Upper lobe of left lung (tissue), 6 donors: ENCODE data around the gene AP1AR. TPM values are rescaled to one million over a fixed set of nuclear protein-coding genes. Genes with fewer than 3 reads are reported as not detected.

Experiments used
- ATAC-seq, 2 donors: fragments of 200-7000 bp; cut with Tn5 transposase; one replicate each; pipeline ENCODE4 v1.9.1; 2022; ENCODE audit warnings: mild to moderate bottlenecking in 2 of 2, moderate library complexity in 2 of 2; ENCODE audit not compliant: low FRiP score in 2 of 2
- DNase-seq, 2 donors: peaks; one replicate each; pipeline ENCODE4 v3.0.0-alpha.2; 2019 to 2020
- H3K27ac ChIP-seq, 4 donors: fragments of 200-600 bp; sonication (generic); one replicate each; pipeline ENCODE4 v1.5.1; 2016 to 2019
- H3K27me3 ChIP-seq, 4 donors: fragments of 200-600 bp; sonication (generic); one replicate each; pipeline ENCODE4 v1.5.1; 2017 to 2019
- H3K36me3 ChIP-seq, 4 donors: fragments of 200-600 bp; sonication (generic); one replicate each; pipeline ENCODE4 v1.5.1; 2016 to 2019
- H3K4me1 ChIP-seq, 4 donors: fragments of 200-600 bp; sonication (generic); one replicate each; pipeline ENCODE4 v1.5.1; 2018 to 2019
- H3K4me3 ChIP-seq, 4 donors: fragments of 200-600 bp; sonication (generic); one replicate each; pipeline ENCODE4 v1.5.1; 2017 to 2019; ENCODE audit warnings: mild to moderate bottlenecking in 2 of 4, moderate library complexity in 1 of 4
- H3K9me3 ChIP-seq, 4 donors: fragments of 200-600 bp; sonication (generic); one replicate each; pipeline ENCODE4 v1.5.1; 2018 to 2019
- EP300 ChIP-seq, 4 donors: sonication (generic); formaldehyde crosslinking; IDR thresholded peaks; one replicate each; pipeline ENCODE4 v1.5.1; 2017; ENCODE audit warnings: antibody characterized with exemption in 4 of 4, control low read depth in 2 of 4
- POLR2A ChIP-seq, 4 donors: fragments of 450-650 bp; IDR thresholded peaks; one replicate each; pipeline ENCODE4 v1.5.1; 2016 to 2017; ENCODE audit warnings: antibody characterized with exemption in 4 of 4, mild to moderate bottlenecking in 2 of 4
- POLR2AphosphoS5 ChIP-seq, 2 donors: sonication (generic); formaldehyde crosslinking; IDR thresholded peaks; one replicate each; pipeline ENCODE4 v1.5.1; 2017; ENCODE audit warnings: antibody characterized with exemption in 2 of 2
- WGBS, 2 donors: methylation state at CpG; one replicate each; pipeline ENCODE4 v1.1.5; 2017 to 2018; 5-methylcytosine and 5-hydroxymethylcytosine counted together
- total RNA-seq, 6 donors: library from RNA; depleted of rRNA in 4 of 6; stranded (reverse); fragments of >200 nt in 4 of 6; gene quantifications; one replicate each; pipeline versions ENCODE4 v1.1.0 to v1.2.1, GENCODE V29; 2016 to 2021
- TF ChIP-seq, protein P1 (sequence below), 6 experiments: fragments of 450-650 bp in 4 of 6; fragments of 200-600 bp in 2 of 6; sonication (generic) in 2 of 6; IDR thresholded peaks; one replicate each; pipeline ENCODE4 v1.5.1; 2016 to 2019; ENCODE audit warnings: antibody characterized with exemption in 6 of 6
- donor health status: DM: no; HTN: no; CAD: no; lungs with moderate emphysema.
- donor health status: DM: no; HTN: yes; CAD: no; lungs with severe emphysema.

AP1AR gene, protein sequence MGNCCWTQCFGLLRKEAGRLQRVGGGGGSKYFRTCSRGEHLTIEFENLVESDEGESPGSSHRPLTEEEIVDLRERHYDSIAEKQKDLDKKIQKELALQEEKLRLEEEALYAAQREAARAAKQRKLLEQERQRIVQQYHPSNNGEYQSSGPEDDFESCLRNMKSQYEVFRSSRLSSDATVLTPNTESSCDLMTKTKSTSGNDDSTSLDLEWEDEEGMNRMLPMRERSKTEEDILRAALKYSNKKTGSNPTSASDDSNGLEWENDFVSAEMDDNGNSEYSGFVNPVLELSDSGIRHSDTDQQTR
- 10 to 100 TPM; 21.9 to 25.1 (median 24.1) TPM for total RNA-seq

DNA sequence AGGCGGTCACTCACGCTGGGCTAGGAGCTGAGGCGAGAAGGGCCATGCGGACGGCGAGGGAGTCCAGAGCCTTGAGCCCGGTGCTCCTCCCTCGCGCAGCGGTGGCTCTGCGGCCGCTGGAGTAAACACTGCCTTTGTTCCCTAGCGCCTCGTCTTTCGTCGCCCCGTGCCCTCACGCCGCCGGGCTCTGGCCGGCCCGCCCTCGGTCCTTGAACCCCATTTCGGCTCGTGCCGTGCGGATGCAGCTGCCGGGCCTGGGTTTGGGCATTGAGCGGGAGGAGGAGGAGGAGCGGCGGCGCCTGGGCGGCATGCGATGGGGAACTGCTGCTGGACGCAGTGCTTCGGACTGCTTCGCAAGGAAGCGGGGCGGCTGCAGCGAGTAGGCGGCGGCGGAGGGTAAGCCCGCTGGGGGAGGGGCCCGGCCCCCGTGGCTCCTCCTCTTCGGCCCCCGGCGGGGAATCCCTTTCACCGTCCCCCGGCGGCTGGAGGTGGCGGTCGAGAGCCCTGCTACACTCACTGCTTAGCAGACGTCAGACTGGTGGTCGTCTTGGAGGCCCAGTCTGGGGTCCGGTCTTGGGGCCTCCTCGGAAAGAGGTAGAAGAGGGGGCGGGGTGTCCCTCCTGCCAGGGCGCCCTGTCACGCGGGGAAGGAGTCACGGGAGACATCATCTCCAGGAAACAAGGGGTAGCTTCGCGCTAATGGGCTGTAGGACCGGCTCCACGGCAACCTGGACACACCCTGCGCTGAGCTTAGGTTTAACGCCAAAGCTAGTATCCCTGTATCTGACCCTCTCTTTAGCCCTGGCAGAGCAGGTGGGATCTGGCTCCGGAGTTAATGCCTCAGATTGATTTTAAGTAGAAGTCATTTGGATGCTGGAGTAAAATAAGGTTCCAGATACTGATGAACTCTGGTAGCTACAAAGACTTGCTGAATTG is at the start of gene AP1AR:
Gene AP1AR (plus strand): TSS at position 9 of the 935 bp plus-strand sequence. CDS start 305 bp downstream, at position 314.
- 0 to 2% methylated on average over 23 to 42 of the region's 70 CpGs for WGBS, 2 donors
- Histone ChIP-seq H3K4me1 (peaks cover 4 to 18% (median 11%) of the 10 kb centered on the region in 4 donors), H3K36me3 (no peaks in the 10 kb centered on the region), H3K27ac (peak within 1 kb of the TSS; percentile 91 to 98 (median 95)), H3K4me3 (peak within 1 kb of the TSS; percentile 73 to 99 (median 91)), H3K27me3 (no peaks in the 10 kb centered on the region), H3K9me3 (no peaks in the 10 kb centered on the region)
- ATAC-seq, result peak; percentile 90 to 92
- TF ChIP-seq POLR2AphosphoS5 (IDR thresholded peaks at IDR 0.05) (peak; percentile 34 to 47), EP300 (IDR thresholded peaks at IDR 0.05) (peak in 1 of 4 donors; percentile 3), POLR2A (IDR thresholded peaks at IDR 0.05) (peak in 3 of 4 donors; percentile 78 to 91 (median 88))
- TF ChIP-seq, protein P1, sequence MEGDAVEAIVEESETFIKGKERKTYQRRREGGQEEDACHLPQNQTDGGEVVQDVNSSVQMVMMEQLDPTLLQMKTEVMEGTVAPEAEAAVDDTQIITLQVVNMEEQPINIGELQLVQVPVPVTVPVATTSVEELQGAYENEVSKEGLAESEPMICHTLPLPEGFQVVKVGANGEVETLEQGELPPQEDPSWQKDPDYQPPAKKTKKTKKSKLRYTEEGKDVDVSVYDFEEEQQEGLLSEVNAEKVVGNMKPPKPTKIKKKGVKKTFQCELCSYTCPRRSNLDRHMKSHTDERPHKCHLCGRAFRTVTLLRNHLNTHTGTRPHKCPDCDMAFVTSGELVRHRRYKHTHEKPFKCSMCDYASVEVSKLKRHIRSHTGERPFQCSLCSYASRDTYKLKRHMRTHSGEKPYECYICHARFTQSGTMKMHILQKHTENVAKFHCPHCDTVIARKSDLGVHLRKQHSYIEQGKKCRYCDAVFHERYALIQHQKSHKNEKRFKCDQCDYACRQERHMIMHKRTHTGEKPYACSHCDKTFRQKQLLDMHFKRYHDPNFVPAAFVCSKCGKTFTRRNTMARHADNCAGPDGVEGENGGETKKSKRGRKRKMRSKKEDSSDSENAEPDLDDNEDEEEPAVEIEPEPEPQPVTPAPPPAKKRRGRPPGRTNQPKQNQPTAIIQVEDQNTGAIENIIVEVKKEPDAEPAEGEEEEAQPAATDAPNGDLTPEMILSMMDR (IDR thresholded peaks at IDR 0.05), result peak in 5 of 6 experiments; percentile 25 to 55 (median 42)
- DNase-seq, result peak; percentile 88 to 97

DNA sequence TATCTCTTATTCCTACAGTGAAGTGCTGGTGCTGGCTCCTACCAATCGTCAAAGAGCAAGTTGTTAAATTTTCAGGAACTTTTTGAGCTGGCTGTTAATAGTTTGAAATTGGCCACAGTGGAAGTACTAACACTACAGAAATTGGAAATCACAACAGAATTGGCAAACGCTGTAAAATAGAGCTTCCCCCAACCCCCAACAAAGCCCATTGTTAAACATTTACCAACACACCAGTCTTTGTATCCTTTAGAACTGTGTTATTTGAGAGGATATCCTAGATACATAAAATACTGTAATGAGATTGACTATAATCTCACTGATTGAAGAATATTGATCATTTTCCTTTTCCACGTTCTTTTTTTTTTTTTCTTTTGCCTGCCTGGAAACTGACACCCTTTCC is 49.0 kb upstream of the AP1AR start:
- H3K4me1 ChIP-seq, result no peaks in the 10 kb centered on the region
- no peaks in the 10 kb centered on the region for H3K27me3 ChIP-seq
- no peak for ATAC-seq
- DNase-seq, result no peak
- H3K36me3 ChIP-seq, result no peaks in the 10 kb centered on the region
- H3K9me3 ChIP-seq, result no peaks in the 10 kb centered on the region
- TF ChIP-seq, protein P1 (IDR thresholded peaks at IDR 0.05), result no peak
- no peak for TF ChIP-seq EP300 (IDR thresholded peaks at IDR 0.05)
- no peak for TF ChIP-seq POLR2A (IDR thresholded peaks at IDR 0.05)
- no peak for TF ChIP-seq POLR2AphosphoS5 (IDR thresholded peaks at IDR 0.05)
- WGBS, 2 donors, result 69 to 74% methylated on average over 3 of the region's 3 CpGs
- no peak overlapping the region for H3K4me3 ChIP-seq
- H3K27ac ChIP-seq, result no peak overlapping the region

DNA sequence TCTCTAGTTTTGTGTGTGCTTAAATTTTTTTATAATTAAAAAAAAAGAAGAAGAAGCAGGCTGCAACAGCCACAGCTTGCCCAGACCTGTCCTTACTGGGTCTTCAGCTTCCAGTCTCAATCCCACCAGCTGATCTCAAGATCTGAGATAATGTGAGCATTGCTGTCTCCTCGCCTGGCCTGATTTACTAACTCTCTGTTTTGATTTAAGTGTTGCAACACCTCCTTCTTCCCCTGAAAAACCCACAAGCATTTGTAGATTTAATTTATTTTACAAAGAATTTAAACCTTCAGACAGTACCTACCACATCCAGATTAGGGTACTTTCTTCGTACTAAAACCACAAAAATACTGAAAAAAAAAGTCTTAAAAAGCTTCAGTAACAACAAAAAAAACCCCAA is 48.3 kb upstream of the AP1AR start:
- TF ChIP-seq POLR2AphosphoS5 (IDR thresholded peaks at IDR 0.05) (no peak), EP300 (IDR thresholded peaks at IDR 0.05) (no peak), POLR2A (IDR thresholded peaks at IDR 0.05) (no peak)
- TF ChIP-seq, protein P1 (IDR thresholded peaks at IDR 0.05), result no peak
- Histone ChIP-seq H3K4me1 (no peaks in the 10 kb centered on the region), H3K27ac (no peak overlapping the region), H3K36me3 (peaks cover 0 to 4% (median 0%) of the 10 kb centered on the region in 4 donors), H3K27me3 (no peaks in the 10 kb centered on the region), H3K4me3 (no peak overlapping the region), H3K9me3 (no peaks in the 10 kb centered on the region)
- WGBS, 2 donors, result 72 to 73% methylated on average over 2 of the region's 2 CpGs
- ATAC-seq (no peak), DNase-seq (no peak)

DNA sequence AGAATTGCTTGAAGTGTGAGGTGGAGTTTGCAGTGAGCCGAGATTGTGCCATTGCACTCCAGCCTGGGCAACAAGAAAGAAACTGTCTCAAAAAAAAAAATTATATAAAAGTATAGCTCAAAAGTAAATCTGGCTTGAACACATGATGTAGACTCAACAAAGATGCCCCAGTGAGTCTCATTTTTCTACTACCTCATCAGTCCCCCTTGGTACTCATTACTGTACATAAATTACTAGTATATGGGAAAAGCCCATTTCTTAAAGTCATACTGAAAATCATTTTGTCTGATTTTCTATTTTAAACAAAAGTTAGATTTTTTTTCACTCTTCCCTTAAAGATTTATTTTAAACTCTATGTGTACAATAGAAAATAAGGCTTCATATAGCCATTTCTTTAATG is 47.1 kb upstream of the AP1AR start:
- H3K27ac ChIP-seq, result no peak overlapping the region
- H3K4me3 ChIP-seq, result no peak overlapping the region
- no peaks in the 10 kb centered on the region for H3K27me3 ChIP-seq
- no peak for ATAC-seq
- H3K4me1 ChIP-seq, result no peaks in the 10 kb centered on the region
- peaks cover 0 to 4% (median 0%) of the 10 kb centered on the region in 4 donors for H3K36me3 ChIP-seq
- 90 to 95% methylated on average over 1 of the region's 1 CpG for WGBS, 2 donors
- TF ChIP-seq EP300 (IDR thresholded peaks at IDR 0.05) (no peak), POLR2A (IDR thresholded peaks at IDR 0.05) (no peak), POLR2AphosphoS5 (IDR thresholded peaks at IDR 0.05) (no peak)
- TF ChIP-seq, protein P1 (IDR thresholded peaks at IDR 0.05), result no peak
- H3K9me3 ChIP-seq, result no peaks in the 10 kb centered on the region
- DNase-seq, result no peak
